Panc1 (cell line): ENCODE data around the gene ZC3H14.

Experiments used
- CTCF ChIP-seq: fragments of 450-650 bp; IDR thresholded peaks from 2 replicates; pipeline ENCODE4 v1.5.1; 2017; ENCODE audit warnings: mild to moderate bottlenecking
- POLR2AphosphoS5 ChIP-seq: IDR thresholded peaks from 2 replicates; pipeline ENCODE4 v1.6.1; 2012; ENCODE audit warnings: mild to moderate bottlenecking, low read depth, low read length, moderate library complexity
- REST ChIP-seq, 2 experiments: IDR thresholded peaks; 2 replicates each; pipeline ENCODE4 v1.6.1; 2011 to 2012; ENCODE audit warnings: low read depth in 2 of 2, control low read depth in 1 of 2, low read length in 1 of 2, mild to moderate bottlenecking in 1 of 2, moderate library complexity in 1 of 2; ENCODE audit not compliant: insufficient read depth in 1 of 2
- SIN3A ChIP-seq: IDR thresholded peaks from 2 replicates; pipeline ENCODE4 v1.6.1; 2012; ENCODE audit warnings: low read depth, mild to moderate bottlenecking, low read length, moderate library complexity, borderline replicate concordance; ENCODE audit not compliant: insufficient read depth
- TCF7L2 ChIP-seq: IDR thresholded peaks from 2 replicates; pipeline ENCODE4 v1.6.1; 2011; ENCODE audit warnings: mild to moderate bottlenecking, low read depth, low read length, inconsistent platforms

- TF ChIP-seq CTCF (no peak), POLR2AphosphoS5 (no peak), REST (IDR thresholded peaks at IDR 0.05; ENCODE audit: insufficient read depth in 1 of 2, low read depth in 2 of 2, low read length in 1 of 2) (no peak), TCF7L2 (no peak), SIN3A (no peak)
Measured at GRCh38 chr14:88604212-88604611, 41.4 kb downstream of the ZC3H14 start.
